Dermis microvascular lymphatic vessel endothelial cell (primary cell): ENCODE results near the gene CRELD2. TPM values are rescaled to one million over a fixed set of nuclear protein-coding genes. Genes with fewer than 3 reads are reported as not detected.

ENCODE experiments used
- DNase-seq, 2 donors: peaks; one replicate each; pipeline versions ENCODE4 v3.0.0 to v3.0.0-alpha.2; 2010; ENCODE audit warnings: low read depth in 2 of 2
- total RNA-seq: library from RNA; depleted of rRNA; stranded (reverse); fragments of >200 nt; gene quantifications from 2 replicates; pipeline ENCODE4 v1.2.1, GENCODE V29; 2014

The CRELD2 gene
- total RNA-seq, 1 donor from 2014 or later = 47.5 TPM

GRCh38 chr22:49967706-49968208 is 49.3 kb downstream of the CRELD2 start:
- no peak for DNase-seq

GRCh38 chr22:49968313-49968830 is 49.9 kb downstream of the CRELD2 start:
- no peak for DNase-seq

GRCh38 chr22:49968831-49969661 is 50.6 kb downstream of the CRELD2 start:
- DNase-seq = no peak

GRCh38 chr22:49969751-49970527 is 51.5 kb downstream of the CRELD2 start:
- no peak for DNase-seq

- DNase-seq = peak; percentile 91 to 98
Measured at GRCh38 chr22:49970528-49971231, 52.2 kb downstream of the CRELD2 start.

DNA sequence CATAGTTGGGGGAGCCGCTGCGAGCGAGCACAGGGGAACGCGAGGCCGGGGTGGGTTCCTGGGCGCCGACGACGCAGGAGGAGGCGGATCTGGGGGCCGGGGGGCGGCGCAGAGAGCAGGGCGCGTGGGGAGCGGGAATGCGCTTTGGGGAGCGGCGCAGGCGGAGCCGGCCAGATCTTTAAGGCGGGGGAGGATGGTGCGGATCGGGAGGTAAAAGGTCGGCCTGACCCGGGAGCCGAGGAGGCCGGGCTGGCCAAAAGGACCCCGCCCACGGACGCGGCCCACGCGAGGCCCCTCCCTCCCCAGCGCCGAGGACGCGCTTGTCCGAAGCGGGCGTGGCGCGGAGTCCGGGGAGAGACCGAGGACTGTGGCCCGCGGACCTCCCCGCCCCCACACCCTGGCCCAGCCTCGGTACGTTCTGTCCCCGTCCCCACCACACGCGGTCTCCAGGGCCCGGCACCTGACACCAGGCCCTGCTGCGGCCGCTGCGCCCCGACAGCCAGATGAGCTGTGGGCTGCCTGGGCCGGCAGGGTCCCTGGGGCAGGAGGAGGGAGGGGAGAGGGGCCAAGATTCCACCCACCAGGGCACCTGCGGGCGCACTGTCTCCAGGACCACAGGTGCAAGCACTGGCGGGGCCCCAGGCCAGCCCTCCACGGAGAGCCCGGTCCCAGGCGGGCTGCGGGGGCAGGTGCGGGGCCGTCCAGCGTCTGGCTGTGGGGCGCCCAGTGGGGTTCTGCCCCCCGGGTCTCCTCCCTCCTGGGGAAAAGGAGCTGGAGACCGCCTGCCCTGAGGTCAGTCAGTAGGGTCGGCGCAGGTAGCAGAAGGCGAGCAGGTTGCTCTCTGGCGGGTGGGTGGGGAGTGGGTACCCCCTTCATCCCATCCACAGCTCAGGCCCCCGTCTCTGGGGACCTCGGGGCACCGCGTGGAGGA is 53.1 kb downstream of the CRELD2 start:
- no peak for DNase-seq

DNA sequence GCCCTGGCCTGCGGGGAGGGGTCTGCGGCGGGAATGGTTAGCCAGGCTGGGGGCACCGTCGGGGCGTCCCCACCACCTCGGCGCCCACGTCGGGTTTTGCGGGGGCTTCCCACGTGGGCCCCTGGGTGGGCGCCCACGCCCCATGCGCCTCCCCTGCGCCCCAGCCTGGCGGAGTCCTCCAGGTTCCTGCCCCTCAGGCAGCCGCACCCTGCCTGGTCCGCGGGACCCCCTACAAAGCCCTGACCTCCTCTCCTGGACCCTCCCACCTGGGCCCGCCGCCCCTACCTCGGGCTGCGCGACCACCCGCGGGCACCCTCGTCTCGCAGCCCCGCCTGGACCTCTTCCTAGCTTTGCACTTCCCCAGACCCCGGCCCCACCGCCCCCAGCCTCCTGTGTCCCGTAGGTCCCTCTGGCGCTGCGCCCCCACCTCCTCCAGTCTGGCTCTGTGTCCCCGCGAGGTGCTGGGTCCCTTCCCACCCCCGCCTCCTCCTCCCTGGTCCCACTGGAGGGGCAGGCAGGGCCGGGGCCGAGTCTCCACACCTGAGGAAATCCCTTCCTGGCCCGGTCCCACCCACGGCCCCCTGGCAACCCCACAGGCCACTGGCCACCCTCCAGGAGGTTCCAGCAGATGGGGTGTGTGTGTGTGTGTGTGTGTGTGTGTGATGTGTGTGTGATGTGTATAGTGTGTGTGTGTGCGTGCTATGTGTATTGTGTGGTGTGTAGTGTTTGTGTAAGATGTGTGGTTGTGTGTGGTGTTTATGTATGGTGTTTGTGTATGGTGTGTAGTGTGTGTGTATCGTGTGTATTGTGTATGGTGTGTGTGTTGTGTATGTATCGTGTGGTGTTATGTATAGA is 54.0 kb downstream of the CRELD2 start:
- no peak for DNase-seq

GRCh38 chr22:49973018-49973961 is 54.9 kb downstream of the CRELD2 start:
- DNase-seq = no peak

DNA sequence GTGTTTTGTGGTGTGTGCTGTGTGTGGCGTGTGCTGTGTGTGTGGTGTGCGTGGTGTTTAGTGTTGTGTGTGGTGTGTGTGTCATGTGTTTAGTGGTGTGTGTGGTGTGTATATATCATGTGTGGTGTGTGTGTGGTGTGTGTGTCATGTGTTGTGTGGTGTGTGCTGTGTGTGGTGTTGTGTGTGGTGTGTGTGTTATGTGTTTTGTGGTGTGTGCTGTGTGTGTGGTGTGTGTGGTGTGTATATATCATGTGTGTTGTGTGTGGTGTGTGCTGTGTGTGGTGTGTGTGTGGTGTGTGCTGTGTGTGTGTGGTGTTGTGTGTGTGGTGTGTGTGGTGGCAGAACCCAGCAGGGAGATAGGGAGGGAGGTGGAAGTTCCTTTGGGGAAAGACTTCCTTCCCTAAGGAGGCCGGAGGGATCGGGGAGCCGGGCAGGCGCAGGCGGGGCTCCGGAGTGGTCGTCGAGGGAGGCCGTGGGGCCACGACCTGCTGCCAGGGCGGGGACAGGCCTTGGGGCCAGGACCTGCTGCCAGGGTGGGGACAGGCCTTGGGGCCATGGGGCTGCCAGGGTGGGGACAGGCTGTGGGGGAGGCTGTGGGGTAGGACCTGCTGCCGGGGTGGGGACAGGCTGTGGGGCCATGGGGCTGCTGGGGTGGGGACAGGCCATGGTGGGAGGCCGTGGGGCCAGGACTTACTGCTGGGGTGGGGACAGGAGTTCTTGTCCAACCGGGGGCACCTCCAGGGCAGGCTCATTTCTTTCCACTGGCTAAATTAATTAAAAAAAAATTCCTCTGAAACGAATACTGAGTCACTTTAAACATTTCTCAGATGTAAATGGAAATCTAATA is 57.3 kb downstream of the CRELD2 start:
- no peak for DNase-seq

DNA sequence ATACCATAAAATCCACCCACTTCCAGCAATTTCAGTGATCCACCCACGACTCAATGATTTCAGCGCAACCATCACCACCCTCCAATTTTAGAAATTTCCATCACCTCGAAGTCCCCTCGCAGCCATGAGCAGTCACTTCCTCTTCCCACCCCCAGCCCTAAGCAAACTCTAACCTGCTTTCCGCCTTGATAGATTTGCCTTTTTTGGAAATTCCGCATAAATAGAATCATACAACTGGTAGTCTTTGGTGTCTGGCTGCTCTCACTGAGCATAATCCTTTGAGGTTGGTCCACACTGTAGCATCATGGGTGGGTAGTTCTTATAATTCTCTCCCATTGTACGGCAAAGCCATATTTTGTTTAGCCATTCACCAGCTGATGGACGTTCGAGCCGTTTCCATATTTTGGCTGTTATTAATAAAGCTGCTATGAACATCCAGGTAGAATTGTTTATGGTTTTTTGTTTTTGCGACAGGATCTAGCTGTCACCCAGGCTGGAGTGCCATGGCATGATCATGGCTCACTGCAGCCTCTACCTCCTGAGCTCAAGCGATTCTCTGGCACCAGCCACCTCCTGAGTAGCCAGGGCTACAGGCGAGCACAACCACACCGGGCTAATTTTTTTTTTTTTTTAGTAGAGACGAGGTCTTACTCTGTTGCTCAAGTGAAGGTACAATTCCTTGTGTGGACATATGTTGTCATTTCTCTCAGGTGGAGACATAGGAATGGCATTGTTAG is 58.2 kb downstream of the CRELD2 start:
- no peak for DNase-seq

Other genes starting within 250 kb of the CRELD2 start
- 16.8 and 24.5 TPM in 2 replicates for gene BRD1, start 90.8 kb upstream of the CRELD2 start, total RNA-seq
- 11.0 and 16.4 TPM in 2 replicates for gene ZBED4, start 64.8 kb upstream of the CRELD2 start, total RNA-seq
- gene ALG12, start 196 bp upstream of the CRELD2 start, total RNA-seq = 11.2 and 19.7 TPM in 2 replicates
- 163 and 289 TPM in 2 replicates for gene PIM3, start 42.1 kb downstream of the CRELD2 start, total RNA-seq
- gene IL17REL, start 94.1 kb downstream of the CRELD2 start, total RNA-seq = under 0.01 TPM in 1 of 2 replicates, not detected in the other
- not detected in 2 replicates for gene TTLL8, start 139.7 kb downstream of the CRELD2 start, total RNA-seq
- gene MLC1, start 166.8 kb downstream of the CRELD2 start, total RNA-seq = not detected in 2 replicates
- 22.7 and 44.1 TPM in 2 replicates for gene MOV10L1, start 171.4 kb downstream of the CRELD2 start, total RNA-seq